HL-60 (cell line): Measurements from ENCODE around the gene GNGT2.

Source experiments
- DNase-seq, 2 experiments: peaks; one replicate each; pipeline ENCODE4 v3.0.0-alpha.2; 2010 to 2020; ENCODE audit warnings: low read depth in 1 of 2, low spot score in 1 of 2
- H3K27ac ChIP-seq: fragments of 250-450 bp; sonication (Bioruptor Pico); replicated peaks from 2 replicates; pipeline ENCODE4 v1.5.1; 2020; ENCODE audit warnings: mild to moderate bottlenecking, moderate library complexity
- H3K27me3 ChIP-seq: fragments of 250-450 bp; sonication (Bioruptor Pico); 2 replicates; pipeline ENCODE4 v1.5.1; 2021; ENCODE audit warnings: mild to moderate bottlenecking, moderate library complexity; ENCODE audit not compliant: insufficient read depth, poor library complexity, severe bottlenecking
- H3K4me3 ChIP-seq: replicated peaks from 2 replicates; pipeline ENCODE4 v1.5.1; 2011; ENCODE audit warnings: mild to moderate bottlenecking, control low read depth, low read length; ENCODE audit not compliant: insufficient read depth
- GABPA ChIP-seq: IDR thresholded peaks from 2 replicates; pipeline ENCODE4 v1.6.1; 2012; ENCODE audit warnings: low read depth
- POLR2AphosphoS5 ChIP-seq: IDR thresholded peaks from 2 replicates; pipeline ENCODE4 v1.6.1; 2012; ENCODE audit warnings: low read depth
- SPI1 ChIP-seq: IDR thresholded peaks from 2 replicates; pipeline ENCODE4 v1.6.1; 2012; ENCODE audit warnings: low read depth, mild to moderate bottlenecking, borderline replicate concordance
- TF ChIP-seq, protein P1 (sequence below): IDR thresholded peaks from 2 replicates; pipeline ENCODE4 v1.6.1; 2012; ENCODE audit warnings: low read depth; ENCODE audit not compliant: insufficient replicate concordance
- TF ChIP-seq, protein P2 (sequence below): IDR thresholded peaks from one replicate; pipeline ENCODE4 v1.5.1; 2011; ENCODE audit warnings: low read length, control low read depth, inconsistent platforms; ENCODE audit not compliant: insufficient read depth

Gene GNGT2

DNA sequence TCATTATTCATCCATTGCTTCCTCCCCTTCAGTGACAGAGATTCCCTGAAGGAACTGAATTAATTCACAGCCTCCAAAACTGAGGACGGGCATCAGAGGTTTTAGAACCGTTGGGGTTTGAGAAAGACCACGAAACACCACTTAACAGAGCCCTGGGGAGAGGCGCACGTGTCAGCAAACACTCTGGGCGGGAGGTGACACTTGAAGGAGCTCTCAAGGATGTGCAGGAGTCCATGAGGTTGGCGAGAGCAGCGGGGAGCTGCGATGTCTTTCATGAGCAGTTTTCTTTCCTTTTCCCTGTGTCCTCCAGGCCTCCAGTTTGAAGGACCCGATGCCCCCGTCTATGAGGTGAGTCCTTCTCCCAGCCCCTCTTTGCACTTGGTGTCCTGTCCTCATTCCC, 54.1 kb downstream of the GNGT2 start:
- no peak overlapping the region for H3K4me3 ChIP-seq
- no peaks in the 10 kb centered on the region for H3K27me3 ChIP-seq
- no peak overlapping the region for H3K27ac ChIP-seq
- TF ChIP-seq, protein P1, sequence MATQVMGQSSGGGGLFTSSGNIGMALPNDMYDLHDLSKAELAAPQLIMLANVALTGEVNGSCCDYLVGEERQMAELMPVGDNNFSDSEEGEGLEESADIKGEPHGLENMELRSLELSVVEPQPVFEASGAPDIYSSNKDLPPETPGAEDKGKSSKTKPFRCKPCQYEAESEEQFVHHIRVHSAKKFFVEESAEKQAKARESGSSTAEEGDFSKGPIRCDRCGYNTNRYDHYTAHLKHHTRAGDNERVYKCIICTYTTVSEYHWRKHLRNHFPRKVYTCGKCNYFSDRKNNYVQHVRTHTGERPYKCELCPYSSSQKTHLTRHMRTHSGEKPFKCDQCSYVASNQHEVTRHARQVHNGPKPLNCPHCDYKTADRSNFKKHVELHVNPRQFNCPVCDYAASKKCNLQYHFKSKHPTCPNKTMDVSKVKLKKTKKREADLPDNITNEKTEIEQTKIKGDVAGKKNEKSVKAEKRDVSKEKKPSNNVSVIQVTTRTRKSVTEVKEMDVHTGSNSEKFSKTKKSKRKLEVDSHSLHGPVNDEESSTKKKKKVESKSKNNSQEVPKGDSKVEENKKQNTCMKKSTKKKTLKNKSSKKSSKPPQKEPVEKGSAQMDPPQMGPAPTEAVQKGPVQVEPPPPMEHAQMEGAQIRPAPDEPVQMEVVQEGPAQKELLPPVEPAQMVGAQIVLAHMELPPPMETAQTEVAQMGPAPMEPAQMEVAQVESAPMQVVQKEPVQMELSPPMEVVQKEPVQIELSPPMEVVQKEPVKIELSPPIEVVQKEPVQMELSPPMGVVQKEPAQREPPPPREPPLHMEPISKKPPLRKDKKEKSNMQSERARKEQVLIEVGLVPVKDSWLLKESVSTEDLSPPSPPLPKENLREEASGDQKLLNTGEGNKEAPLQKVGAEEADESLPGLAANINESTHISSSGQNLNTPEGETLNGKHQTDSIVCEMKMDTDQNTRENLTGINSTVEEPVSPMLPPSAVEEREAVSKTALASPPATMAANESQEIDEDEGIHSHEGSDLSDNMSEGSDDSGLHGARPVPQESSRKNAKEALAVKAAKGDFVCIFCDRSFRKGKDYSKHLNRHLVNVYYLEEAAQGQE = no peak
- TF ChIP-seq, protein P2, sequence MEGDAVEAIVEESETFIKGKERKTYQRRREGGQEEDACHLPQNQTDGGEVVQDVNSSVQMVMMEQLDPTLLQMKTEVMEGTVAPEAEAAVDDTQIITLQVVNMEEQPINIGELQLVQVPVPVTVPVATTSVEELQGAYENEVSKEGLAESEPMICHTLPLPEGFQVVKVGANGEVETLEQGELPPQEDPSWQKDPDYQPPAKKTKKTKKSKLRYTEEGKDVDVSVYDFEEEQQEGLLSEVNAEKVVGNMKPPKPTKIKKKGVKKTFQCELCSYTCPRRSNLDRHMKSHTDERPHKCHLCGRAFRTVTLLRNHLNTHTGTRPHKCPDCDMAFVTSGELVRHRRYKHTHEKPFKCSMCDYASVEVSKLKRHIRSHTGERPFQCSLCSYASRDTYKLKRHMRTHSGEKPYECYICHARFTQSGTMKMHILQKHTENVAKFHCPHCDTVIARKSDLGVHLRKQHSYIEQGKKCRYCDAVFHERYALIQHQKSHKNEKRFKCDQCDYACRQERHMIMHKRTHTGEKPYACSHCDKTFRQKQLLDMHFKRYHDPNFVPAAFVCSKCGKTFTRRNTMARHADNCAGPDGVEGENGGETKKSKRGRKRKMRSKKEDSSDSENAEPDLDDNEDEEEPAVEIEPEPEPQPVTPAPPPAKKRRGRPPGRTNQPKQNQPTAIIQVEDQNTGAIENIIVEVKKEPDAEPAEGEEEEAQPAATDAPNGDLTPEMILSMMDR = no peak
- TF ChIP-seq SPI1 (no peak), POLR2AphosphoS5 (no peak), GABPA (no peak)
- DNase-seq = no peak
